SK-N-SH treated with all-trans-retinoic acid at 6 μM for 48 hours (cell line): Measurements from ENCODE around the gene RAD23A.

Experiments used
- GLIS3 ChIP-seq: fragments of 250-450 bp; sonication (Bioruptor Pico); IDR thresholded peaks from 2 replicates; pipeline ENCODE4 v1.5.0; 2020; ENCODE audit warnings: mild to moderate bottlenecking, moderate library complexity
- RARB ChIP-seq: fragments of 250-450 bp; sonication (Bioruptor Pico); IDR thresholded peaks from 2 replicates; pipeline ENCODE4 v1.8.0; 2021; ENCODE audit warnings: mild to moderate bottlenecking, moderate library complexity
- ZC3H10 ChIP-seq: fragments of 250-450 bp; sonication (Bioruptor Pico); IDR thresholded peaks from 2 replicates; pipeline ENCODE4 v1.5.1; 2021; ENCODE audit warnings: mild to moderate bottlenecking, moderate library complexity
- ZFP30 ChIP-seq: fragments of 450-650 bp; formaldehyde crosslinking; IDR thresholded peaks from 2 replicates; pipeline ENCODE4 v1.5.0; 2022; ENCODE audit warnings: mild to moderate bottlenecking, moderate library complexity
- TF ChIP-seq, protein P1 (sequence below): fragments of 250-450 bp; sonication (Bioruptor Pico); IDR thresholded peaks from 2 replicates; pipeline ENCODE4 v1.5.1; 2020; ENCODE audit warnings: low read depth, mild to moderate bottlenecking, moderate library complexity
- TF ChIP-seq, protein P2 (sequence below): fragments of 250-450 bp; sonication (Bioruptor Pico); IDR thresholded peaks from 2 replicates; pipeline ENCODE4 v1.8.0; 2020; ENCODE audit warnings: mild to moderate bottlenecking, moderate library complexity, borderline replicate concordance

- TF ChIP-seq, protein P1, sequence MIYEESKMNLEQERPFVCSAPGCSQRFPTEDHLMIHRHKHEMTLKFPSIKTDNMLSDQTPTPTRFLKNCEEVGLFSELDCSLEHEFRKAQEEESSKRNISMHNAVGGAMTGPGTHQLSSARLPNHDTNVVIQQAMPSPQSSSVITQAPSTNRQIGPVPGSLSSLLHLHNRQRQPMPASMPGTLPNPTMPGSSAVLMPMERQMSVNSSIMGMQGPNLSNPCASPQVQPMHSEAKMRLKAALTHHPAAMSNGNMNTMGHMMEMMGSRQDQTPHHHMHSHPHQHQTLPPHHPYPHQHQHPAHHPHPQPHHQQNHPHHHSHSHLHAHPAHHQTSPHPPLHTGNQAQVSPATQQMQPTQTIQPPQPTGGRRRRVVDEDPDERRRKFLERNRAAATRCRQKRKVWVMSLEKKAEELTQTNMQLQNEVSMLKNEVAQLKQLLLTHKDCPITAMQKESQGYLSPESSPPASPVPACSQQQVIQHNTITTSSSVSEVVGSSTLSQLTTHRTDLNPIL (CRISPR knock-in tag): no peak
- no peak for TF ChIP-seq ZFP30 (CRISPR knock-in tag)
- TF ChIP-seq RARB (CRISPR knock-in tag): no peak
- no peak for TF ChIP-seq GLIS3
- TF ChIP-seq, protein P2, sequence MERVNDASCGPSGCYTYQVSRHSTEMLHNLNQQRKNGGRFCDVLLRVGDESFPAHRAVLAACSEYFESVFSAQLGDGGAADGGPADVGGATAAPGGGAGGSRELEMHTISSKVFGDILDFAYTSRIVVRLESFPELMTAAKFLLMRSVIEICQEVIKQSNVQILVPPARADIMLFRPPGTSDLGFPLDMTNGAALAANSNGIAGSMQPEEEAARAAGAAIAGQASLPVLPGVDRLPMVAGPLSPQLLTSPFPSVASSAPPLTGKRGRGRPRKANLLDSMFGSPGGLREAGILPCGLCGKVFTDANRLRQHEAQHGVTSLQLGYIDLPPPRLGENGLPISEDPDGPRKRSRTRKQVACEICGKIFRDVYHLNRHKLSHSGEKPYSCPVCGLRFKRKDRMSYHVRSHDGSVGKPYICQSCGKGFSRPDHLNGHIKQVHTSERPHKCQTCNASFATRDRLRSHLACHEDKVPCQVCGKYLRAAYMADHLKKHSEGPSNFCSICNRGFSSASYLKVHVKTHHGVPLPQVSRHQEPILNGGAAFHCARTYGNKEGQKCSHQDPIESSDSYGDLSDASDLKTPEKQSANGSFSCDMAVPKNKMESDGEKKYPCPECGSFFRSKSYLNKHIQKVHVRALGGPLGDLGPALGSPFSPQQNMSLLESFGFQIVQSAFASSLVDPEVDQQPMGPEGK (CRISPR knock-in tag): no peak
- TF ChIP-seq ZC3H10 (CRISPR knock-in tag): no peak
These were observed 29.6 kb downstream of the RAD23A start for GRCh38 chr19:12975221-12975741.
